Measurements from ENCODE around the gene HSPBP1.

GRCh38 chr19:55284405-55285058 is 4.6 kb upstream of the HSPBP1 start:
- TF ChIP-seq GATA3 (IDR thresholded peaks at IDR 0.05; ENCODE audit: low read depth, low read length) (no peak), GATA2 (IDR thresholded peaks at IDR 0.05; ENCODE audit: low read depth, low read length) (no peak)

All from SH-SY5Y (cell line).